Measurements from ENCODE around the gene LRRC1.

Gene LRRC1

GRCh38 chr6:53912661-53913060 is 117.9 kb downstream of the LRRC1 start:
- no peak for TF ChIP-seq CTCF (IDR thresholded peaks at IDR 0.05; ENCODE audit: extremely low read depth, missing control alignments)
- no peak for DNase-seq (ENCODE audit: low spot score)

GRCh38 chr6:53913286-53913685 is 118.5 kb downstream of the LRRC1 start:
- no peak for DNase-seq (ENCODE audit: low spot score)
- no peak for TF ChIP-seq CTCF (IDR thresholded peaks at IDR 0.05; ENCODE audit: extremely low read depth, missing control alignments)

- no peak for DNase-seq (ENCODE audit: low spot score)
- no peak for TF ChIP-seq CTCF (IDR thresholded peaks at IDR 0.05; ENCODE audit: extremely low read depth, missing control alignments)
Observed at GRCh38 chr6:53915026-53915691, 120.4 kb downstream of the LRRC1 start.

GRCh38 chr6:53916804-53917463 is 122.1 kb downstream of the LRRC1 start:
- no peak for DNase-seq (ENCODE audit: low spot score)
- no peak for TF ChIP-seq CTCF (IDR thresholded peaks at IDR 0.05; ENCODE audit: extremely low read depth, missing control alignments)

- no peak for DNase-seq (ENCODE audit: low spot score)
- TF ChIP-seq CTCF (IDR thresholded peaks at IDR 0.05; ENCODE audit: extremely low read depth, missing control alignments), result no peak
Observed at GRCh38 chr6:53917464-53917842, 122.6 kb downstream of the LRRC1 start.

GRCh38 chr6:53918854-53919510 is 124.2 kb downstream of the LRRC1 start:
- TF ChIP-seq CTCF (IDR thresholded peaks at IDR 0.05; ENCODE audit: extremely low read depth, missing control alignments), result no peak
- no peak for DNase-seq (ENCODE audit: low spot score)

GRCh38 chr6:53919881-53920360 is 125.1 kb downstream of the LRRC1 start:
- TF ChIP-seq CTCF (IDR thresholded peaks at IDR 0.05; ENCODE audit: extremely low read depth, missing control alignments), result no peak
- no peak for DNase-seq (ENCODE audit: low spot score)

All from GM20000 (cell line).